T1000 (cell line): ENCODE data around the gene OR10P1.

Source experiments
- DNase-seq: peaks from one replicate; lab custom pipeline; 2025; ENCODE audit warnings: mixed read lengths; lab: John Stamatoyannopoulos, UW

Gene OR10P1

GRCh38 chr12:55651299-55651683 is 14.6 kb downstream of the OR10P1 start:
- no peak for DNase-seq

- DNase-seq, result no peak
Measured at GRCh38 chr12:55652352-55652751, 15.7 kb downstream of the OR10P1 start.

- no peak for DNase-seq
Measured at GRCh38 chr12:55653031-55653430, 16.3 kb downstream of the OR10P1 start.

DNA sequence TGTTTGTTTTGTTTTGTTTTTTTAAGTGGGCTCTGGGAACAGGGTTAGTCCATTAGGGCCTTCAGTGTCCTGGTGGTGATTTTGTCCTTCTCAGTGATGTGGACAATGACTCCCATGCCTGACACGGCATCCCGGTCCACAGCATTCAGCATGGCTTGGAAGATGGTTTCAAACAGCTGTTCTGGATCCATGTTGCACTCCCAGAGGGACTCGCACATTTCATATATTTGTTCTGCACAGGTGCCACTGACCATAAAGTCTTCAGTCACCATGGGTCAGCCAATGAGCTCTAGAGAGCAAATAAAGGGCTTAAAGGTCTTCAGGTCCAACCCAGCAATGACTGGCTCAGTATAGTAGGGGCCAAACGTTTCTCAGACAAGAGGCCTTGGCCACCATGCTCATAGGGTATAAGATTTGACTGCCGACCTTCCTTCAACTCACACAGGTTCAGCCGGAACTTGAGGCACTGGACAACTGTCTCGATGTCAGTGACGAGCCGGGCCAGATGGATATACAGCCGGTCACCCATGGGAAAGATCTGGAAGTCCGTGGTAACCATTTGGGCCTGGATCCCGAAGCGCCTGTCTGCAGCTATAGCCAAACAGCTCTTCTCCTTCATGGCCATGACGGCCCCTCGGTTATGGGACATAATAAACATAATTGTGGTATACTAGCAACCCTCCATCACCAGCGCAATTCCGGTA is 18.0 kb downstream of the OR10P1 start:
- DNase-seq, result no peak

DNA sequence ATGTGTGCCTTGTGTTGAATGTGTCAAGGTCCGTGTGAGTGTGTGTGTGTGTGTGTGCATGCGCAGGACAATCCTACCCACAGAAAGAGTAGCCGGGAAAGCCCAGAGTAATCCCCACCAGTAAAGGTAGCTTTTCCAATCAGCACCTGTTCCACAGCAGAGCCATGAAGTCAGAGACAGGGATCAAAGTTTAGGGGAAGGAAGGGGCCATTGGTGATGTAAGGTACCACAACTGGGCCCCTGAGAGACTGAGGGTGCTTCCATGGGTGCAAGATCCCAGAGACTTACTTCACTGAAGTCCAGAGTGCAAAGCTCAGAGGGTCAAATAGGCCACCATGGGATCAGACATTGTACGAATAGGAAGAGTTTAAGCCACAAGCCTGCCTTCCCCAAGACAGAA is 20.5 kb downstream of the OR10P1 start:
- DNase-seq, result no peak

GRCh38 chr12:55658212-55658611 is 21.5 kb downstream of the OR10P1 start:
- no peak for DNase-seq

DNA sequence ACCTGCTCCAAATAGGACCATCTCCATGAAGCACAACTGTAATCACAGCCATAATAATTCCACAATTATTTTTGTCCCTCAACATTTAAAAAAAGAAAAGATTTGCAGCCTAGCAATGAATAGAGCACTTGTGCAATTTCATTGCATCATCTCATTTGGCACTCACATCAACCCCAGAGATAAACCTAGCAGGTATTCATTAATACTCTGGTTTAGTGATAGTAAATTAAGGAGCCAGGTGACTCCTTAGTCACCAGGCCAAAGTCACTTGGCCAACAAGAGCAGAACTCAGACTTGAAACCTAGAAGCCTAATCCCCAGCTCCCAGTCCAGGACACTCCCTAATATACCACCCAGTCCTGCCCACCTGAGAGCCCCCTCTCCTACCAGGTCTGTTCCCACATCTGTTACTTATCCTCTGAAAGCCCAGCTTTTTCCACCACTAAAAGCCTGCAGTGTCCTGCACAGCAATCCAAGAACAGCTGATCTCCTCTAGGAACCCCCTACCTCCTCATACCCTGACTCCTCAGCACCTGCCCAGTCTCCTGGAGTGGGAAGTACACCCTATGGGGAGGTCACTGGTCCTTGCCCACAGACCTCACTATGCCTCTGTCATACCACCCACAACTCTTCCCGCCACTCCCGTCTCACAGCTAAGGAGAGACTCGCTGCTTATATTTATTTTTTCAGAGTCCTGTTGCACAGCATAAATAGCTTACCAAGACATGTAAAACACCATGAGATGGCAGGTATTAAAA is 22.1 kb downstream of the OR10P1 start:
- no peak for DNase-seq

DNA sequence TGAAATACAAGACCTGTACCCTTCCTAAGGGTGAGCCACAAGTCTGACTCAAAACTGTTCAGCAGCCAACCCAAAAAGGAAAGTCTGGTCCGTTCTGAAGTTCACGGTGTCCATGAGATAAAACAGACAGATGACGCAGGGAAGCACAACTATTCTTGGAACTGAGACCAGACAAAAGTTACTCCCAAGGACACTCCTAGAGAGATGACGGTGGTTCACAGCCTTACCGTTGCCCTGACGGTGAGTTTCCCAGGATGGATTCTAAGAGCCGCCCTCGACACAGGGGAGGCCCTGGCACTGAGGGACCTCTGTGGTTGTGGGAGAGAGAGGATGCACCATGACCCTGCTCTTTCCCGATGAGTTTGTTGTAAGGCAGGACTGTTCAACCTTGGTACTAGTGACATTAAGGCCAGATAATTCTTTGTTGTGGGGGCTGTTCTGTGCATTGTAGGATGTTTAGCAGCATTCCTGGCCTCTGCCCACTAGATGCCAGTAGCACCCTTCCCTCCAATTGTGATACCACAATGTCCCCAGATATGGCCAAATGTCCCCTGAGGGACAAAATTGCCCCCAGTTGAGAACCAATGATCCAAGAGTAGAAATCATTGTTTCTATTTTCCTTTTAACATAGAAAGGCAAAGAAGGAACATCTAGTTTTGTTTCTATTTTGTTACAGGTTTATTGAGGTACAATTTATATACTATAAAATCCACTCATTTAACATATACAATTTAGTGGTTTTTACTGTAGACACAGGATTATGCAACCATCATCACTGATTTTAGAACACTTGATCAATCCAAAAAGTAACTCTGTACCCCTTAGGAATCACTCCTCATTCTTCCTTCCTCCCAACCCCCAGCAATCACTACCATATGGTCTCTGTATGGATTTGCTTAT is 23.0 kb downstream of the OR10P1 start:
- no peak for DNase-seq

- no peak for DNase-seq
Measured at GRCh38 chr12:55663391-55663790, 26.7 kb downstream of the OR10P1 start.

GRCh38 chr12:55664826-55665225 is 28.1 kb downstream of the OR10P1 start:
- no peak for DNase-seq

- DNase-seq, result no peak
Measured at GRCh38 chr12:55666508-55666907, 29.8 kb downstream of the OR10P1 start.

DNA sequence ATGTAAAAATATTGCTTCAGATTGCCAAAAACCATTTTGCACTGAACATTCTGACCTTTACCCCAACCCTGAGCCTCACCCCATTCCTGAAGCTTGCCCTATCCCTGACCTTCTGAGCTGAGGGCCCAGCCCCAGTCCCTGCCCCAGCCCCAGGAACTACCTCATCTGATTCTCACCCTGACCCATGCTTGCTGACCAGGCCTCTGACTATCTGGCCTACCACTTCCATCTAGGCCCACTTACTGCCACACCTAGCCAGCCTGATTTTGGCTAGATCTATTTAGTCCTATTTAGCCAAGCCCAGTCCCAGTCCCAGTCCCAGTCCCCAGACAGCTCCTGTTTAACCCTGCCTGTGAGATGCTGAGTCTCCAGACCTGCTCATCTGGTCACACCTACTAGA is 33.6 kb downstream of the OR10P1 start:
- DNase-seq, result no peak

- DNase-seq, result no peak
Measured at GRCh38 chr12:55671746-55672145, 35.1 kb downstream of the OR10P1 start.

DNA sequence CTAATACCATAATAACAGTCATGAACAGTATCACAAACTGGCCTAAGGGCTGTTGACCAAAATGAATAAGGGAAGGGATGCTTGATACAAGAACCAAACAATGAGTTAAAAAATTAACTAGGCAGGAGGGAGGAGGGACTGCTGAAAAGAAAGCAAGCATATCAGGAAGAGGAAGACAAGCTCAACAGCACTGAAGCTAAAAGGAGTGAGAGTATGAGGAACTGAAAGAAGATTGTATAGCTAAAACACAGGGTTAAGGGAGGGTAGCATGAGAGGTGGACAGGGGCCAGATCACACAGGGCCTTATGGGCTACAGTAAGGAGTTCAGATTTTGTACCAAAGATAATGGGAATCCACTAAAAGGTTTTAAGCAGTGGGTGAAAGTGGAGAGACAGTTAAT is 36.9 kb downstream of the OR10P1 start:
- DNase-seq, result no peak

GRCh38 chr12:55675666-55676065 is 39.0 kb downstream of the OR10P1 start:
- no peak for DNase-seq

GRCh38 chr12:55676707-55677106 is 40.0 kb downstream of the OR10P1 start:
- no peak for DNase-seq

DNA sequence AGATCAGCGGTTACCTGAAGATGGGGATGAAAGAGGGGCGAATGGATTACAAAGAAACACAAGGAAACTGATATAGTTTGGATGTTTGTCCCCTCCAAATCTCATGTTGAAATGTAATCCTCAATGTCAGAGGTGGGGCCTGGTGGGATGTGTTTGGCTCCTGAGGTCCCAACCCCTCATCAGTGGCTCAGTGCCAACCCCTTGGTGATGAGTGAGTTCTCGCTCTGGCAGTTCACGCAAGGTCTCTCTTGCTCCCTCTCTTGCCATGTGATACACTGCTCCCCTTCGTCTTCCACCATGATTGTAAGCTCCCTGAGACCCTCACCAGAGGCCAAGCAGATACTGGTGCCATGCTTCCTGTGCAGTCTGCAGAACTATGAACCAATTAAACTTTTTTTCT is 43.0 kb downstream of the OR10P1 start:
- no peak for DNase-seq

DNA sequence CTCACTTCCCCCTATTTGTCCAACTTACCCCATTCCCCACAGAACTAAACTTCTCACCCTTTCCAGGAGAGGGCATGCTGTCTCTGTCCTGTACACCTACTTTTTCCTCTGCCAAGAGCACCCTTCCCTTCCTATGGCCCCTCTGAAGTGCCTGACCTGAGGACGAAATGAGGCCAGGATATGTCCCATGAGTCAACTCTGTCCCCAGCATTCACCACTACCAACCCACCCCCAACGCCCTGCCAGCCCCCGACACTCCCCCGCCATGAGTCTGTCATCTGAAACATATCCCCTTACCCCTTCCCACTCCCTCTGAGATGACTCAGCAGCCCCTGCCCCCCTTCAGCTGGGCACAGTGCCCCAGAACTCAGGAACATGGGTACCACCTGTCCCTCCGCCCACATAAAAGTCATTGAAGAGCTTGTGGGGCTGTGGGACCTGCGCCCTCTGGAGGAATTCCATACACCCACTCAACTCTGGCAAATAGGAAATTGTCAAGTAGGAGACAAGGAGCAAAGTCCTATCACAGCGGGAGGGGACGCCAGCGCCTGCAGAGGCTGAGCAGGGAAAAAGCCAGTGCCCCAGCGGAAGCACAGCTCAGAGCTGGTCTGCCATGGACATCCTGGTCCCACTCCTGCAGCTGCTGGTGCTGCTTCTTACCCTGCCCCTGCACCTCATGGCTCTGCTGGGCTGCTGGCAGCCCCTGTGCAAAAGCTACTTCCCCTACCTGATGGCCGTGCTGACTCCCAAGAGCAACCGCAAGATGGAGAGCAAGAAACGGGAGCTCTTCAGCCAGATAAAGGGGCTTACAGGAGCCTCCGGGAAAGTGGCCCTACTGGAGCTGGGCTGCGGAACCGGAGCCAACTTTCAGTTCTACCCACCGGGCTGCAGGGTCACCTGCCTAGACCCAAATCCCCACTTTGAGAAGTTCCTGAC is 44.7 kb downstream of the OR10P1 start:
- no peak for DNase-seq

DNA sequence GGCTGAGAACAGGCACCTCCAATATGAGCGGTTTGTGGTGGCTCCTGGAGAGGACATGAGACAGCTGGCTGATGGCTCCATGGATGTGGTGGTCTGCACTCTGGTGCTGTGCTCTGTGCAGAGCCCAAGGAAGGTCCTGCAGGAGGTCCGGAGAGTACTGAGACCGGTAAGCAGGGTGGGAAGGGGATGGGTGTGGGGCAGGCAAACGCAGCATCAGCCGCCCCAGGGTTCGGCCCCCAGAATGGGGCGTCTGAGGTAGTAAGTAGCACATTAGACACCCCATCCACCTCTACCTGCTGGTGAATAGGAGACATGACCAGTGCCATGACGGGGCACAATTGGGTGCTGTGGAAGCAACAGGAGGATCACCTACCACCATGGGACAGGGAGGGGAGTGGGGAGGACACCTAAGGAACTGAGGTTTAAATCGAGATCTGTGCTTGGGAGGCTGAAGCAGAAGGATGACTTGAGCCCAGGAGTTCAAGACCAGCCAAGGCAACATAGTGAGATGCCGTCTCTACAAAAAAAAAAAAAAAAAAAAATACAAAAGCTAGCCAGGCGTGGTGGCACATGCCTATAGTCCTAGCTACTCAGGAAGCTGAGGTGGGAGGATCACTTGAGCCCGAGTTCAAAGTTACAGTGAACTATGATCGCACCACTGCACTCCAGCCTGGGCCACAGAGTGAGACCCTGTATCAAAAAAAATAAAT is 45.5 kb downstream of the OR10P1 start:
- DNase-seq, result no peak

DNA sequence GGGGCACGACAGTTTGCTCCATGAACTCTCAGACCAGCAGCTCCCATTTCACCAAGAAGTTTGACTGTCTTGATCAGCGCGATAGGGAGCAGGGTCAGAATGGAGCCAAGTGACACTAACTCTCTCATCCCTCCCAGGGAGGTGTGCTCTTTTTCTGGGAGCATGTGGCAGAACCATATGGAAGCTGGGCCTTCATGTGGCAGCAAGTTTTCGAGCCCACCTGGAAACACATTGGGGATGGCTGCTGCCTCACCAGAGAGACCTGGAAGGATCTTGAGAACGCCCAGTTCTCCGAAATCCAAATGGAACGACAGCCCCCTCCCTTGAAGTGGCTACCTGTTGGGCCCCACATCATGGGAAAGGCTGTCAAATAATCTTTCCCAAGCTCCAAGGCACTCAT is 47.0 kb downstream of the OR10P1 start:
- no peak for DNase-seq
